Renal pelvis (tissue), 4 donors: Measurements from ENCODE around the gene LELP1. TPM values are rescaled to one million over a fixed set of nuclear protein-coding genes. Genes with fewer than 3 reads are reported as not detected.
"Not testable (repeated sequence)": the region's sequence is repeated elsewhere in the genome, so short reads cannot be mapped to it uniquely, and the experiment has no call there.

Experiments
- DNase-seq: peaks from one replicate; pipeline ENCODE4 v3.0.0-alpha.2; 2013
- polyA plus RNA-seq, 3 donors: library from polyadenylated mRNA; unstranded; fragments of 120-200 nt; gene quantifications; one replicate each; pipeline ENCODE4 v1.2.1, GENCODE V29; 2013; ENCODE audit not compliant: insufficient read length in 3 of 3

Gene LELP1
- polyA plus RNA-seq, 3 donors: not detected

GRCh38 chr1:153228491-153228890 lies 25.3 kb downstream of the LELP1 start:
- DNase-seq: no peak

GRCh38 chr1:153229076-153229829 lies 26.0 kb downstream of the LELP1 start:
- not testable (repeated sequence) for DNase-seq

- no peak for DNase-seq
Observed at GRCh38 chr1:153231363-153231762, 28.1 kb downstream of the LELP1 start.

- no peak for DNase-seq
Observed at GRCh38 chr1:153231785-153232184, 28.6 kb downstream of the LELP1 start.

- no peak for DNase-seq
Observed at GRCh38 chr1:153232553-153232952, 29.3 kb downstream of the LELP1 start.

GRCh38 chr1:153233448-153233847 lies 30.2 kb downstream of the LELP1 start:
- no peak for DNase-seq

- DNase-seq: no peak
Observed at GRCh38 chr1:153238527-153238926, 35.3 kb downstream of the LELP1 start.

GRCh38 chr1:153242160-153242559 lies 38.9 kb downstream of the LELP1 start:
- DNase-seq: no peak

- no peak for DNase-seq
Observed at GRCh38 chr1:153245466-153245865, 42.2 kb downstream of the LELP1 start.

- DNase-seq: no peak
Observed at GRCh38 chr1:153246018-153246417, 42.8 kb downstream of the LELP1 start.

GRCh38 chr1:153246825-153247224 lies 43.6 kb downstream of the LELP1 start:
- no peak for DNase-seq

GRCh38 chr1:153248176-153248879 lies 45.1 kb downstream of the LELP1 start:
- DNase-seq: peak; percentile 63

- DNase-seq: no peak
Observed at GRCh38 chr1:153250166-153250565, 46.9 kb downstream of the LELP1 start.

- no peak for DNase-seq
Observed at GRCh38 chr1:153251087-153251486, 47.9 kb downstream of the LELP1 start.

- no peak for DNase-seq
Observed at GRCh38 chr1:153251562-153251961, 48.3 kb downstream of the LELP1 start.

GRCh38 chr1:153251988-153252387 lies 48.8 kb downstream of the LELP1 start:
- no peak for DNase-seq

- DNase-seq: no peak
Observed at GRCh38 chr1:153253076-153253475, 49.8 kb downstream of the LELP1 start.

- no peak for DNase-seq
Observed at GRCh38 chr1:153253693-153254092, 50.5 kb downstream of the LELP1 start.

Other genes with a start within 250 kb of the LELP1 start
- not detected for gene SPRR4, start 232.8 kb upstream of the LELP1 start, polyA plus RNA-seq
- not detected for gene SPRR1A, start 219.3 kb upstream of the LELP1 start, polyA plus RNA-seq
- under 1 TPM in 1 of 3 donors, not detected in 2; 0.23 TPM for gene SPRR3, start 201.7 kb upstream of the LELP1 start, polyA plus RNA-seq
- not detected for gene SPRR1B, start 172.2 kb upstream of the LELP1 start, polyA plus RNA-seq
- gene SPRR2D, start 162.3 kb upstream of the LELP1 start, polyA plus RNA-seq: under 1 TPM in 1 of 3 donors, not detected in 2; 0.14 TPM
- gene SPRR2A, start 145.9 kb upstream of the LELP1 start, polyA plus RNA-seq: not detected
- under 1 TPM in 1 of 3 donors, not detected in 2; 0.16 TPM for gene SPRR2B, start 131.8 kb upstream of the LELP1 start, polyA plus RNA-seq
- not detected for gene SPRR2E, start 108.9 kb upstream of the LELP1 start, polyA plus RNA-seq
- gene SPRR2F, start 89.9 kb upstream of the LELP1 start, polyA plus RNA-seq: not detected
- not detected for gene SPRR2G, start 52.5 kb upstream of the LELP1 start, polyA plus RNA-seq
- gene PRR9, start 14.2 kb downstream of the LELP1 start, polyA plus RNA-seq: not detected
- gene LORICRIN, start 56.3 kb downstream of the LELP1 start, polyA plus RNA-seq: under 1 TPM in 1 of 3 donors, not detected in 2; 0.07 TPM
- not detected for gene PGLYRP3, start 109.5 kb downstream of the LELP1 start, polyA plus RNA-seq
- not detected for gene PGLYRP4, start 145.4 kb downstream of the LELP1 start, polyA plus RNA-seq
- gene S100A9, start 154.4 kb downstream of the LELP1 start, polyA plus RNA-seq: 10 to 100 TPM in 2 of 3 donors, 1 to 10 TPM in 1; 9.1 to 27.1 (median 20.4) TPM
- gene S100A12, start 172.2 kb downstream of the LELP1 start, polyA plus RNA-seq: 1 to 10 TPM; 1.1 to 2.5 (median 1.6) TPM
- gene S100A8, start 187.6 kb downstream of the LELP1 start, polyA plus RNA-seq: 10 to 100 TPM in 2 of 3 donors, 1 to 10 TPM in 1; 5.3 to 17.8 (median 14.4) TPM
- gene S100A7A, start 213.1 kb downstream of the LELP1 start, polyA plus RNA-seq: not detected